ENCODE measurements around the gene MRPL27.

DNA sequence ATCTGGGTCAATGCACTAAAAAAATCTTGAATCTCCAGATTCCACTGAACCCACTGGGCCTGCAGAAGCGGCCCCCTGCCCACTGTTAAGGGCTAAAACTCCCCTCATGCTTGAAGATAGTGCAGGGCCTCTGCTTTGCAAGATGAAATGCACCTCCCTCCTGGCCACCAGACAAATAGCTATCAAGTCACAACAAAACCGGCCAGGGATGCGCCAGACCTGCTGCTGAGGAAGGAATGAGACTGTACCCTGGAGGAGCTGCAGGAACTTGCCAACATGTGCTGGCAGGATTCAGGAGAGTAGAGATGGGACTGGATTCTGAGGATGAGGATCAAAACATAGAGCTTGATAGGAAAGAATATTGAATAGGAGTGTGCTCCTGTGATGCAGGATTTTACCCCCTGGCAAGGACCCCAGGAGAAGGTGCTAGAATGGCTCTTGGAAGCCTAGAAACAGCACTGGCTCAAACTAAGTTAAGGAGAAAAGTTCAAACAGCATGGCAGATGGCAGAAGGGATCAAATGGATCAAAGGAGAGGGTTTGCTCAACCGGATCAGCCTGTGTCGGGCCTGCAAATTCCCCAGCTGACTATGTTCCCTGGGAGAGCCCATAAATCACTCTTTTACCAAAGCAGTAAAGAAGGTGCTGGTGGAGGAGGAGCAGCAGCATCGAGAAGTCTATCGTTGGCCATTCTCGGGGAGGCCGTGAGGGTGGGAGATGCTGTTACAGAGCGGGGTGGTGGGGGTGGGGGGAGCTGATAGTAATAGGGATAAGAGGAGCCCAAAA is 54.3 kb downstream of the MRPL27 start:
- TF ChIP-seq CTCF (conservative IDR thresholded peaks at IDR 0.05; ENCODE audit: low read length) (no peak), EZH2phosphoT487 (IDR thresholded peaks at IDR 0.05; ENCODE audit: borderline replicate concordance) (no peak)
